Right lobe of liver (tissue), 4 donors: ENCODE results near the gene UBALD1.

Experiments
- CTCF ChIP-seq, 4 donors: fragments of 200-600 bp in 3 of 4; fragments of 450-650 bp in 1 of 4; IDR thresholded peaks; one replicate each; pipeline versions ENCODE4 v1.5.1 to v1.8.0; 2016 to 2022; ENCODE audit warnings: antibody characterized with exemption in 4 of 4, mild to moderate bottlenecking in 2 of 4
- POLR2A ChIP-seq: fragments of 450-650 bp; IDR thresholded peaks from one replicate; pipeline ENCODE4 v1.6.1; 2017; ENCODE audit warnings: antibody characterized with exemption, mild to moderate bottlenecking
- donor health status: DM: no; HTN: no; CAD: no.
- donor health status: DM: no; HTN: no; CAD: no.
- donor health status: DM: no; HTN: yes; CAD: no.

- no peak for TF ChIP-seq CTCF (IDR thresholded peaks at IDR 0.05)
- TF ChIP-seq POLR2A, result no peak
These were observed 38.7 kb downstream of the UBALD1 start for GRCh38 chr16:4576008-4576407.
